Measurements from ENCODE around the gene BNIP5. TPM values are rescaled to one million over a fixed set of nuclear protein-coding genes. Genes with fewer than 3 reads are reported as not detected.

Gene BNIP5, protein sequence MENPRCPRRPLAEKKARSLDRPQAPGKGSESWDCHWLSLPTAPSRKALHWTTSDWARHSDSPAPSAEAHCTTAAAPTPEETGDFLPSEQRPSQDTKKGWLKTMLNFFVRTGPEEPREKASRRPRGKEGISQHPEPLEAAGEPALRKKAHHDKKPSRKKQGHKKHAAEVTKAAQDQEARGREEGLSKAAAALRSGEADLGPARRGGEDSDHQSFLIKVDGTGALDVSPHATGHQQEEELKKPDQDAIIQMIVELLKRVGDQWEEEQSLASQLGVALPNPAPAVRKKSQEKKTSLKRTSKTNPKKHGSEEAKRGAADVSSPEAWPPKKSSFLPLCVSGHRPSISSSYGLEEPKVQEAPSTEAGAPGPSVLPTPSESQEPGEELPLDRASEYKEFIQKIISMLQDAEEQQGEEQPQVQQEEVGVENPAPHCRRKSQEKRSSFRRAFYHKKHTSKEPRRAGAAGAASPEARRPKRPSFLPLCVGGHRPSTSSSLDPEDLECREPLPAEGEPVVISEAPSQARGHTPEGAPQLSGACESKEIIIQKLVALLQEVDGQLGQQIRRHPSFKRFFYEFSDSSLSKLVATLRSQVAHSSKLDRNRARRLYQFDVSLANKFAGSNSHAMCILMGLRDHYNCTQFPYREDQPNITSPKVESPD
- 0.02 to 0.05 TPM (median 0.02 TPM) in 4 of 5 replicates, not detected in the other for total RNA-seq (2022; extraction: Qiagen RNA extraction)

DNA sequence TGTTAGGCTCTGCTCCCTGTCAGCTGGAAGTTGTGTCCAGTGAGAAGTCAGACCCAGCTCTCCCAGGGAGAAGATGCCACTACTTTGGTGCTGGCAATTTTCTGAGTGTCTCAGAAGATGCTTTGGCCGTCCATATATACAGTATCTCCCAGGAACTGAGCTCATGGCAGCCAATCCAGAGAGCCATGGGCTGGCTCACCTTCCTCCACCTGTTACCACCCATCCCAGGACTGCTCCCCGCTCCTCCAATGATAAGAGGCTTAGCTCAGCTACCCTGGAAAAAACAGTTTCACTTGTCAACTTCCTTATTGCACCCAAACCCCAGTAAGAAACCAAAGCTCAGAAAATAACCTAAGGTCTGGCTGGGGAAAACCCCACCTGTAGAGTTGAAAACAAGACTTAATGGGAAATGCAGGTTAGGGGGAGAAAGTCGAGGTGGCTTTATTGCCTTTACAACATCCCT lies at the start of gene BNIP5:
Gene BNIP5, minus strand, starts transcription at position 110 of the 463 bp plus-strand sequence. CDS start 6,198 bp downstream, outside the sequence.

GRCh38 chr6:36269834-36270705 lies 66.6 kb downstream of the BNIP5 start, which contains the start of gene PNPLA1:
Gene PNPLA1, plus strand, starts transcription at chr6:36270060. Its CDS starts 400 bp downstream, at chr6:36270460.

Other genes with a start within 250 kb of the BNIP5 start
- gene MAPK13, start 206.4 kb downstream of the BNIP5 start, total RNA-seq (2022; extraction: Qiagen RNA extraction), result 0.43 to 0.98 TPM (median 0.48 TPM) in 5 replicates
- 8.3 to 9.5 TPM (median 9.1 TPM) in 5 replicates for gene BRPF3, start 140.1 kb downstream of the BNIP5 start, total RNA-seq (2022; extraction: Qiagen RNA extraction)
- gene PNPLA1, start 66.8 kb downstream of the BNIP5 start, total RNA-seq (2022; extraction: Qiagen RNA extraction), result not detected in 5 replicates
- gene ETV7, start 50.8 kb upstream of the BNIP5 start, total RNA-seq (2022; extraction: Qiagen RNA extraction), result 0.08 to 0.20 TPM (median 0.13 TPM) in 4 of 5 replicates, not detected in the other
- not detected in 5 replicates for gene PXT1, start 106.0 kb upstream of the BNIP5 start, total RNA-seq (2022; extraction: Qiagen RNA extraction)
- gene KCTD20, start 106.1 kb upstream of the BNIP5 start, total RNA-seq (2022; extraction: Qiagen RNA extraction), result 15.1 to 19.7 TPM (median 16.2 TPM) in 5 replicates
- 14.6 to 15.7 TPM (median 15.3 TPM) in 5 replicates for gene STK38, start 210.6 kb upstream of the BNIP5 start, total RNA-seq (2022; extraction: Qiagen RNA extraction)

All from A549 treated with AZD2906 at 1 μM for 4 hours (cell line).